ENCODE results near the gene CPVL. TPM values are rescaled to one million over a fixed set of nuclear protein-coding genes. Genes with fewer than 3 reads are reported as not detected.

Gene CPVL
- total RNA-seq, 1 donor from 2014 or later, result 15.2 TPM

DNA sequence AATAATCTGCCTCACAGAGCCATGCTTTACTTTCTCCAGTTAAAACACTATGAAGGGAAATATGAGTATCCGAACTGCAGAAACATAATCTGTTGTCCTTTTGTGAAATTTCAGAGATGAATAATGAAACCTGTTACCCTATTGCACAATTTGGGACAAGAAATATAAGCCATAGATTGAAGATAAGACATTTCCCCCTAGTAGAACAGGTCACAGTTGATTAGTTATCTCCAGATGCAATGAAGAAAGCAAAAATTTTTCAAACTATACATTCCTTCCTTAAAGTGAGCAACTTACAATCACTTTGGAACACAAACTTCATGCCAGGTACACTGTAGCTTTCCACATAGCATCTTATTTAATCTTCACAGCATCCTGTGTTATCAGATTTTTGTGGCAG is 46.0 kb upstream of the CPVL start:
- no peaks in the 10 kb centered on the region for H3K27me3 ChIP-seq
- DNase-seq (ENCODE audit: low spot score in 2 of 2), result no peak
- H3K9me3 ChIP-seq, result no peaks in the 10 kb centered on the region
- no peak overlapping the region for H3K4me3 ChIP-seq
- no peaks in the 10 kb centered on the region for H3K36me3 ChIP-seq
- no peaks in the 10 kb centered on the region for H3K4me1 ChIP-seq
- TF ChIP-seq, protein P1, sequence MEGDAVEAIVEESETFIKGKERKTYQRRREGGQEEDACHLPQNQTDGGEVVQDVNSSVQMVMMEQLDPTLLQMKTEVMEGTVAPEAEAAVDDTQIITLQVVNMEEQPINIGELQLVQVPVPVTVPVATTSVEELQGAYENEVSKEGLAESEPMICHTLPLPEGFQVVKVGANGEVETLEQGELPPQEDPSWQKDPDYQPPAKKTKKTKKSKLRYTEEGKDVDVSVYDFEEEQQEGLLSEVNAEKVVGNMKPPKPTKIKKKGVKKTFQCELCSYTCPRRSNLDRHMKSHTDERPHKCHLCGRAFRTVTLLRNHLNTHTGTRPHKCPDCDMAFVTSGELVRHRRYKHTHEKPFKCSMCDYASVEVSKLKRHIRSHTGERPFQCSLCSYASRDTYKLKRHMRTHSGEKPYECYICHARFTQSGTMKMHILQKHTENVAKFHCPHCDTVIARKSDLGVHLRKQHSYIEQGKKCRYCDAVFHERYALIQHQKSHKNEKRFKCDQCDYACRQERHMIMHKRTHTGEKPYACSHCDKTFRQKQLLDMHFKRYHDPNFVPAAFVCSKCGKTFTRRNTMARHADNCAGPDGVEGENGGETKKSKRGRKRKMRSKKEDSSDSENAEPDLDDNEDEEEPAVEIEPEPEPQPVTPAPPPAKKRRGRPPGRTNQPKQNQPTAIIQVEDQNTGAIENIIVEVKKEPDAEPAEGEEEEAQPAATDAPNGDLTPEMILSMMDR (IDR thresholded peaks at IDR 0.05), result no peak
- no peak overlapping the region for H3K27ac ChIP-seq
- intact Hi-C loops (cut with DNase I), result no loop called here

DNA sequence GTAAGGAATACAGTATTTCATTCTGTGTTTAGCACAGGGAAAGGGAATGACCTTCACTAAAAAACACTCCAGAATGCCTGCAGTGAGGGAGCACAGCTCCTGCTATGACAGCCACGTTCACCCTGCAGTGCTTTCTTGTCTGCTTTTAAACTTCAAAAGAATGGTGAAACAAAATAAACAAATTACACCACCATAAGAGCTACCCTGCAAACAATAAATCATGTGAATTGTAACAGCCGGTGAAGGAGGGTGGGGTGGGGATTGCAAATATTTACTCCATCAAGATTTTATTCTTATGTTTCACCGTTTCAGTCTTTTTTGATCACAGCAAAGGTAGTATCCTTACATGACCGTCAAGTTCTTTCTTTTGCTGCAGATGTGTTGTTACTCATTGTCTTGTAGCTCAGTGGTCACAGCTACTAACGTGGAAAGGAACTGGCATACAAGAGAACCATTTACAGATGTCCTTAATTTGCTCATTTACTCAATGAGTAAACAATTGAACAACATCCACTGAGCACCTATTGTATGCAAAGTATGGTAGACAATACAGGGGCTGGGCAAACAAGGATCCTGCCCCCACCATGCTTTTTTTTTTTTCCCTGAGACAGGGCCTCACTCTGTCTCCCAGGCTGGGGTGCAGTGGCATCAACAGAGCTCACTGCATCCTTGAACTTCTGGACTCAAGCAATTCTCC is 44.2 kb upstream of the CPVL start:
- H3K4me3 ChIP-seq, result no peak overlapping the region
- no peak for DNase-seq (ENCODE audit: low spot score in 2 of 2)
- H3K4me1 ChIP-seq, result no peaks in the 10 kb centered on the region
- TF ChIP-seq, protein P1 (IDR thresholded peaks at IDR 0.05), result no peak
- no peak overlapping the region for H3K27ac ChIP-seq
- no peaks in the 10 kb centered on the region for H3K27me3 ChIP-seq
- H3K9me3 ChIP-seq, result no peaks in the 10 kb centered on the region
- intact Hi-C loops (cut with DNase I), result no loop called here
- no peaks in the 10 kb centered on the region for H3K36me3 ChIP-seq

DNA sequence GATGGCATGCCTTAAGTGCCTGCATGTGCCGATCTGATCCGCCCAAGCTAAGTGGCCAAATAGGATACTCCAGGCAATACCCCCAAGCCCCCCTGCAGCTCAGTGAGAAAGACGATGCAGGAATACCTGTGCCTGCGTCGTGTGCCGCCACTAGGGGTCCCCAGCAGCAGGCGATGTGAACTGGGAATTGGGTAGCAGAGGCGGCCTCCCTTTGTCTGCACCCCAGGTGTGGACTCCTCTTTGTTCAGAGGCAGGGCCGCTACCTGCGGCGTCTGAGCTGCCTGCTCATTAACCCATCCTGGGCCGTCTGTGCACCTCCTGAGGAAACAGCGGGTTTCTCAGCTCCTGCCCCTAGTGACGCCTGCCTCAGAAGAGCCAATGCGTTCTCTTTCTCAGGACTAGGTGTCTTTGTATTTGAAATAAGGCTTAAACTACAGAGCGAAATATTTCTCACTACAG is 43.4 kb upstream of the CPVL start:
- Histone ChIP-seq H3K4me1 (no peaks in the 10 kb centered on the region), H3K36me3 (no peaks in the 10 kb centered on the region), H3K4me3 (no peak overlapping the region), H3K27ac (no peak overlapping the region), H3K9me3 (no peaks in the 10 kb centered on the region), H3K27me3 (no peaks in the 10 kb centered on the region)
- DNase-seq (ENCODE audit: low spot score in 2 of 2), result no peak
- TF ChIP-seq, protein P1 (IDR thresholded peaks at IDR 0.05), result peak; percentile 40 to 77 (median 55)
- intact Hi-C loops (cut with DNase I), result loop anchor here (1.0 kb wide), 1 partner anchor 219 kb away; no protein-coding TSS in a partner anchor

DNA sequence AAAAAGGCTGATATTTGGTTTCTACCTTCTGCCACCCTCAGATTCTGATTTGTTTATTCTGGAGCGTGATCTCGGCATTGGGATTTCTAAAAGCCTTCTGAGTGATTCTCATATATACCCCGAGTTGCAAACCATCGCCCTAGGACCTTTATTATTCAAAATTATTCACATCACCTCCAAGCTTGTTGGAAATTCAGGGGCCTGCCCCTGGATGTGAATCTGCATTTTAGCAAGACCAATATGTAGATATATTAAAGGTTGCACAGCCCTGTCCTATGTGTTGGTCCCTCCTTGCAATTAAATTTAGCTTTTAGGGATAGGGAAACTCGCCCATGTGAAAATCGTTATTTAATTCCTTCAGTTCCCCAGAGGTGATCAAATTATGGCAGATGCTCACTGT is 39.3 kb upstream of the CPVL start:
- Histone ChIP-seq H3K9me3 (no peaks in the 10 kb centered on the region), H3K27me3 (no peaks in the 10 kb centered on the region), H3K4me1 (no peaks in the 10 kb centered on the region), H3K36me3 (no peaks in the 10 kb centered on the region), H3K27ac (no peak overlapping the region), H3K4me3 (no peak overlapping the region)
- intact Hi-C loops (cut with DNase I), result no loop called here
- DNase-seq (ENCODE audit: low spot score in 2 of 2), result no peak
- TF ChIP-seq, protein P1 (IDR thresholded peaks at IDR 0.05), result no peak

DNA sequence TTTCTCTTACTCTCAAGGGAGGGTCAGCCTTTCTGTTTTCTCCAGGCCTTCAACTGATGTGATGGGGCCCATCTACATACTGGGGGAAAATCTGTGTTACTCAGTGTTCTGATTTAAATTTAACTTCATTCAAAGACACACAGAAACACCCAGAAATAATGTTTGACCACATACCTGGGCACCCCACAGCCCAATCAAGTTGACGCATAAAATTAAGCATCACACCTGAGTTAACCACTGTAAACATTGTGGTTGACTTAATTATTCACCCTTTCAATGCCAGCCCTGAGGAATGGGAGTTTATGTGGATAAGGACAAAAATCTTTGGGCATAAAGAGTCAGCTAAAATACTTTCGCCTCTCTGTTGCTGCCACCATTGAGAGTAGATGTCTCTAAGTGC is 38.3 kb upstream of the CPVL start:
- intact Hi-C loops (cut with DNase I), result no loop called here
- Histone ChIP-seq H3K4me1 (no peaks in the 10 kb centered on the region), H3K27ac (no peak overlapping the region), H3K27me3 (no peaks in the 10 kb centered on the region), H3K9me3 (no peaks in the 10 kb centered on the region), H3K4me3 (no peak overlapping the region), H3K36me3 (no peaks in the 10 kb centered on the region)
- DNase-seq (ENCODE audit: low spot score in 2 of 2), result no peak
- TF ChIP-seq, protein P1 (IDR thresholded peaks at IDR 0.05), result no peak

Measured in ascending aorta (tissue), 2 donors.